Fibroblast of the aortic adventitia (primary cell): ENCODE results near the gene LPA. TPM values are rescaled to one million over a fixed set of nuclear protein-coding genes. Genes with fewer than 3 reads are reported as not detected.

Experiments used
- DNase-seq: peaks from one replicate; pipeline ENCODE4 v3.0.0-alpha.2; 2010; ENCODE audit warnings: low read depth
- H3K4me3 ChIP-seq: 2 replicates; pipeline ENCODE4 v1.5.1; 2011; ENCODE audit warnings: low read depth, mild to moderate bottlenecking, control low read depth, low read length, moderate library complexity
- total RNA-seq: library from RNA; depleted of rRNA; stranded (reverse); fragments of >200 nt; gene quantifications from 2 replicates; pipeline ENCODE4 v1.2.3, GENCODE V29; 2012; ENCODE audit warnings: low replicate concordance
- TF ChIP-seq, protein P1 (sequence below): IDR thresholded peaks from 2 replicates; pipeline ENCODE4 v1.5.1; 2011; ENCODE audit warnings: mild to moderate bottlenecking, low read length, control low read depth, inconsistent platforms; ENCODE audit not compliant: insufficient read depth

Gene LPA
- total RNA-seq, 1 donor: not detected

DNA sequence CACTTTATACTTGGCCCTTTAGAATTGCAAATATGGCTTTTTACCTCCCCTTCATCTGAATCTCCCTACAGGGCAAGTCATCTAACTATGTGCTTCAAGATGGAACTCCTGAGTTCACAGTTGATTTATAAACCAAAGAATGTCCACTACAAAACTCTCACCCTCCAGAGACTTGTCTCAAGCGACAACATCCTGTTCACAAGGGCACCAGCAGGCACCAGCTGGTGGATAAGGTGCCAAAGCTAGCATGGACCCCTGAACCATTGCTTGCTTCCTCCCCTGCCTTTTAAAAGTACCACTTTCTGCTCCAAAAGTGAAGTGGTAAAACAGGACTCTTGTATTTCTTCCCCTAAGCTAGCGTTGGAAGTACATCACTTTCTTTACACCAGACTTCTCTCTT lies 154.5 kb downstream of the LPA start:
- no peak overlapping the region for H3K4me3 ChIP-seq
- TF ChIP-seq, protein P1, sequence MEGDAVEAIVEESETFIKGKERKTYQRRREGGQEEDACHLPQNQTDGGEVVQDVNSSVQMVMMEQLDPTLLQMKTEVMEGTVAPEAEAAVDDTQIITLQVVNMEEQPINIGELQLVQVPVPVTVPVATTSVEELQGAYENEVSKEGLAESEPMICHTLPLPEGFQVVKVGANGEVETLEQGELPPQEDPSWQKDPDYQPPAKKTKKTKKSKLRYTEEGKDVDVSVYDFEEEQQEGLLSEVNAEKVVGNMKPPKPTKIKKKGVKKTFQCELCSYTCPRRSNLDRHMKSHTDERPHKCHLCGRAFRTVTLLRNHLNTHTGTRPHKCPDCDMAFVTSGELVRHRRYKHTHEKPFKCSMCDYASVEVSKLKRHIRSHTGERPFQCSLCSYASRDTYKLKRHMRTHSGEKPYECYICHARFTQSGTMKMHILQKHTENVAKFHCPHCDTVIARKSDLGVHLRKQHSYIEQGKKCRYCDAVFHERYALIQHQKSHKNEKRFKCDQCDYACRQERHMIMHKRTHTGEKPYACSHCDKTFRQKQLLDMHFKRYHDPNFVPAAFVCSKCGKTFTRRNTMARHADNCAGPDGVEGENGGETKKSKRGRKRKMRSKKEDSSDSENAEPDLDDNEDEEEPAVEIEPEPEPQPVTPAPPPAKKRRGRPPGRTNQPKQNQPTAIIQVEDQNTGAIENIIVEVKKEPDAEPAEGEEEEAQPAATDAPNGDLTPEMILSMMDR: no peak

DNA sequence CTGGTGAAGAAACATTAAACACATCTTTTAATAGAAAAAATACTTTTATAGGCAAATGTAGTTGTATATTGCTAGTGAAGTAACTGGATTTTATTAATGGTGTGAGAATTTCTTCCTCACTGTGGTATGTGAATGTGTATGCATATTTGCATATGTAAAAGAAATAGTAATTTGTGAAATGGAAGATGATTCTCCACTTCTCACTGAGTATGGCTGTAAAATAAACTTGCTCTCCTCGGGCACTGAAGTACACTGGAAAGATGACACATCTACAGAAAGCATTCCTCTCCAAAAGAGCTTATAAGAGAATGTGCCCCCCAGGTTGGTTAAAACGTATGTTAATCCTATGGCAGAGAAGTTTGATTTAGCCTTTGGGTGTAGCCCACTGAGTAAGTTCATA lies 155.5 kb downstream of the LPA start:
- no peak overlapping the region for H3K4me3 ChIP-seq
- TF ChIP-seq, protein P1: no peak
- no peak for DNase-seq

More for the DNA sequence above, 154.5 kb downstream of the LPA start:
- DNase-seq: no peak

GRCh38 chr6:160507420-160507819 lies 156.7 kb downstream of the LPA start:
- TF ChIP-seq, protein P1: no peak
- H3K4me3 ChIP-seq: no peak overlapping the region
- DNase-seq: no peak

DNA sequence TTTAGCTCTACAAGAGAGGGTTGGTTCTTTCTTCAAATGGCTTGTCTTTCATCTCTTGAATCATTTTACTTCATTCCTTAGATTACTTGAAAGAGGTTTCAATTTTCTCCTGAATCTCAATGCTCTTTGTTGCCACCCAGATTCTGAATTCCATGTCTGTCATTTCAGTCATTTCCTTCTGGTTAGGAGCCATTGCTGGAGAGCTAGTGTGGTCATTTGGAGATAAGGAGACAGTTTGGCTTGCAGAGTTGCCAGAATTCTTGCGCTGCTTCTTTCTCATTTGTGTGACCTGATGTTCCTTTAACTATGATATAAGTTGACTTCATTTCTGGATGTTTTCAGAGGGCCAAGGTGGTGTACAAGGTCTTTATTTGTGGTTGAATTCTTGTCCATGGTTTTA lies 158.1 kb downstream of the LPA start:
- peak; percentile 35 for DNase-seq
- TF ChIP-seq, protein P1: no peak
- H3K4me3 ChIP-seq: no peak overlapping the region

- no peak for DNase-seq
- TF ChIP-seq, protein P1: no peak
- H3K4me3 ChIP-seq: no peak overlapping the region
Measured at GRCh38 chr6:160500639-160501038, 163.4 kb downstream of the LPA start.

- DNase-seq: peak; percentile 35
- H3K4me3 ChIP-seq: no peak overlapping the region
- TF ChIP-seq, protein P1: no peak
Measured at GRCh38 chr6:160494576-160494975, 169.5 kb downstream of the LPA start.

GRCh38 chr6:160489091-160489490 lies 175.0 kb downstream of the LPA start:
- TF ChIP-seq, protein P1: no peak
- H3K4me3 ChIP-seq: no peak overlapping the region
- no peak for DNase-seq
